ENCODE measurements around the gene MAP4. TPM values are rescaled to one million over a fixed set of nuclear protein-coding genes. Genes with fewer than 3 reads are reported as not detected.

MAP4 gene
- polyA plus RNA-seq, 1 donor from 2014 or later: 55.0 TPM

GRCh38 chr3:47863391-47864128 lies 152.7 kb downstream of the MAP4 start:
- Mint-ChIP-seq H3K27me3 (no peaks in the 10 kb centered on the region), H3K4me1 (no peaks in the 10 kb centered on the region), H3K4me3 (no peak overlapping the region), H3K36me3 (peaks cover 5% of the 10 kb centered on the region), H3K27ac (no peak overlapping the region), H3K9me3 (no peaks in the 10 kb centered on the region)

GRCh38 chr3:47859956-47860605 lies 156.1 kb downstream of the MAP4 start:
- Mint-ChIP-seq H3K4me1 (peaks cover 0 to 2% (median 0%) of the 10 kb centered on the region in 3 donors), H3K36me3 (peaks cover 7% of the 10 kb centered on the region), H3K27ac (no peak overlapping the region), H3K27me3 (no peaks in the 10 kb centered on the region), H3K4me3 (no peak overlapping the region), H3K9me3 (no peaks in the 10 kb centered on the region)

GRCh38 chr3:47857151-47857550 lies 159.1 kb downstream of the MAP4 start:
- H3K27me3 Mint-ChIP-seq: no peaks in the 10 kb centered on the region
- peaks cover 0 to 2% (median 0%) of the 10 kb centered on the region in 3 donors for H3K4me1 Mint-ChIP-seq
- H3K27ac Mint-ChIP-seq: no peak overlapping the region
- H3K9me3 Mint-ChIP-seq: no peaks in the 10 kb centered on the region
- H3K36me3 Mint-ChIP-seq: peaks cover 10% of the 10 kb centered on the region
- no peak overlapping the region for H3K4me3 Mint-ChIP-seq

GRCh38 chr3:47856669-47857068 lies 159.5 kb downstream of the MAP4 start:
- Mint-ChIP-seq H3K4me3 (no peak overlapping the region), H3K9me3 (no peaks in the 10 kb centered on the region), H3K27me3 (no peaks in the 10 kb centered on the region), H3K36me3 (peaks cover 10% of the 10 kb centered on the region), H3K4me1 (peaks cover 0 to 2% (median 0%) of the 10 kb centered on the region in 3 donors), H3K27ac (no peak overlapping the region)

GRCh38 chr3:47855461-47856383 lies 160.5 kb downstream of the MAP4 start:
- peaks cover 0 to 2% (median 0%) of the 10 kb centered on the region in 3 donors for H3K4me1 Mint-ChIP-seq
- no peaks in the 10 kb centered on the region for H3K27me3 Mint-ChIP-seq
- peak overlapping the region in 1 of 3 donors; percentile 81 for H3K27ac Mint-ChIP-seq
- peaks cover 10% of the 10 kb centered on the region for H3K36me3 Mint-ChIP-seq
- no peaks in the 10 kb centered on the region for H3K9me3 Mint-ChIP-seq
- no peak overlapping the region for H3K4me3 Mint-ChIP-seq

- peaks cover 6% of the 10 kb centered on the region for H3K36me3 Mint-ChIP-seq
- H3K27ac Mint-ChIP-seq: peak overlapping the region in 1 of 3 donors; percentile 81
- H3K4me1 Mint-ChIP-seq: peaks cover 0 to 2% (median 0%) of the 10 kb centered on the region in 3 donors
- peak overlapping the region in 1 of 4 donors; percentile 3 for H3K4me3 Mint-ChIP-seq
- no peaks in the 10 kb centered on the region for H3K27me3 Mint-ChIP-seq
- H3K9me3 Mint-ChIP-seq: no peaks in the 10 kb centered on the region
Observed at GRCh38 chr3:47854720-47855455, 161.3 kb downstream of the MAP4 start.

GRCh38 chr3:47854267-47854666 lies 161.9 kb downstream of the MAP4 start:
- H3K36me3 Mint-ChIP-seq: peaks cover 6% of the 10 kb centered on the region

GRCh38 chr3:47852604-47853602 lies 163.3 kb downstream of the MAP4 start:
- H3K36me3 Mint-ChIP-seq: peaks cover 6% of the 10 kb centered on the region
- H3K27ac Mint-ChIP-seq: peak overlapping the region in 1 of 3 donors; percentile 64
- no peaks in the 10 kb centered on the region for H3K9me3 Mint-ChIP-seq
- H3K27me3 Mint-ChIP-seq: no peaks in the 10 kb centered on the region
- H3K4me3 Mint-ChIP-seq: no peak overlapping the region
- H3K4me1 Mint-ChIP-seq: no peaks in the 10 kb centered on the region

More at GRCh38 chr3:47854267-47854666, 161.9 kb downstream of the MAP4 start:
- Mint-ChIP-seq H3K27me3 (no peaks in the 10 kb centered on the region), H3K4me3 (no peak overlapping the region), H3K4me1 (peaks cover 0 to 2% (median 0%) of the 10 kb centered on the region in 3 donors), H3K9me3 (no peaks in the 10 kb centered on the region), H3K27ac (peak overlapping the region in 2 of 3 donors; percentile 47 to 84)

- Mint-ChIP-seq H3K27ac (peak overlapping the region in 1 of 3 donors; percentile 64), H3K36me3 (peaks cover 6% of the 10 kb centered on the region), H3K4me3 (no peak overlapping the region), H3K4me1 (no peaks in the 10 kb centered on the region), H3K9me3 (no peaks in the 10 kb centered on the region), H3K27me3 (no peaks in the 10 kb centered on the region)
Observed at GRCh38 chr3:47851888-47852603, 164.2 kb downstream of the MAP4 start.

GRCh38 chr3:47850564-47851410 lies 165.4 kb downstream of the MAP4 start:
- Mint-ChIP-seq H3K27ac (peak overlapping the region; percentile 6 to 71 (median 41)), H3K4me3 (peak overlapping the region in 1 of 4 donors; percentile 56), H3K4me1 (no peaks in the 10 kb centered on the region), H3K9me3 (no peaks in the 10 kb centered on the region), H3K27me3 (no peaks in the 10 kb centered on the region), H3K36me3 (peaks cover 2% of the 10 kb centered on the region)

GRCh38 chr3:47849699-47850563 lies 166.3 kb downstream of the MAP4 start:
- H3K27me3 Mint-ChIP-seq: no peaks in the 10 kb centered on the region
- H3K27ac Mint-ChIP-seq: peak overlapping the region; percentile 6 to 71 (median 41)
- H3K36me3 Mint-ChIP-seq: peaks cover 5% of the 10 kb centered on the region
- no peaks in the 10 kb centered on the region for H3K4me1 Mint-ChIP-seq
- no peaks in the 10 kb centered on the region for H3K9me3 Mint-ChIP-seq
- peak overlapping the region in 1 of 4 donors; percentile 56 for H3K4me3 Mint-ChIP-seq
